SK-N-SH (cell line): Measurements from ENCODE around the gene TMEM129. TPM values are rescaled to one million over a fixed set of nuclear protein-coding genes. Genes with fewer than 3 reads are reported as not detected.

Experiments
- CTCF ChIA-PET: fragments of 300-600, 350-600 bp; formaldehyde crosslinking; extraction: SDS; loops from one replicate; lab custom pipeline; 2021; lab: Yijun Ruan, JAX
- POLR2A ChIA-PET: fragments of 350-600 bp; sonication (Branson Sonifier 250); formaldehyde crosslinking; extraction: SDS; loops from one replicate; lab custom pipeline; 2020; ENCODE audit warnings: antibody characterized with exemption, inconsistent platforms; lab: Yijun Ruan, JAX
- DNase-seq: peaks from one replicate; pipeline ENCODE4 v3.0.0; 2012
- H2AFZ ChIP-seq: fragments of 200-600 bp; sonication (generic); 2 replicates; pipeline ENCODE4 v1.8.1; 2016; ENCODE audit warnings: antibody characterized with exemption, mild to moderate bottlenecking, low read depth
- H3F3A ChIP-seq: fragments of 200-600 bp; sonication (generic); replicated peaks from 2 replicates; pipeline ENCODE3; 2016; ENCODE audit warnings: antibody characterized with exemption, mild to moderate bottlenecking; ENCODE audit not compliant: insufficient read depth
- H3K27ac ChIP-seq, 2 experiments: fragments of 200-500 bp in 1 of 2; fragments of 200-600 bp in 1 of 2; sonication (Bioruptor generic) in 1 of 2; sonication (generic), shearing (Covaris generic) in 1 of 2; 2 replicates each; pipeline versions ENCODE4 v1.5.1 to v1.6.1; 2014 to 2016; ENCODE audit warnings: low read depth in 2 of 2, inconsistent platforms in 1 of 2, low read length in 1 of 2, mild to moderate bottlenecking in 1 of 2, mixed read lengths in 1 of 2
- H3K27me3 ChIP-seq: fragments of 200-600 bp; sonication (generic), shearing (Covaris generic); 2 replicates; pipeline ENCODE4 v1.6.1; 2016; ENCODE audit warnings: mixed run types; ENCODE audit not compliant: insufficient read depth
- H3K36me3 ChIP-seq, 2 experiments: fragments of 200-500 bp in 1 of 2; fragments of 200-600 bp in 1 of 2; sonication (Bioruptor generic) in 1 of 2; sonication (generic) in 1 of 2; replicated peaks in 1 of 2; 2 replicates each; pipeline versions ENCODE3 to v1.5.1; 2014 to 2016; ENCODE audit warnings: low read length in 1 of 2, mild to moderate bottlenecking in 1 of 2; ENCODE audit not compliant: insufficient read depth in 2 of 2, control insufficient read depth in 1 of 2
- H3K4me1 ChIP-seq, 2 experiments: fragments of 200-500 bp in 1 of 2; fragments of 200-600 bp in 1 of 2; sonication (Bioruptor generic) in 1 of 2; sonication (generic), shearing (Covaris generic) in 1 of 2; 2 replicates each; pipeline versions ENCODE4 v1.5.1 to v1.6.1; 2014 to 2016; ENCODE audit warnings: low read depth in 1 of 2, low read length in 1 of 2, mixed run types in 1 of 2; ENCODE audit not compliant: insufficient read depth in 2 of 2, control insufficient read depth in 1 of 2
- H3K4me2 ChIP-seq: fragments of 200-600 bp; sonication (generic), shearing (Covaris generic); 2 replicates; pipeline ENCODE4 v1.6.1; 2017; ENCODE audit warnings: mixed run types
- H3K4me3 ChIP-seq, 2 experiments: fragments of 200-500 bp in 1 of 2; fragments of 200-600 bp in 1 of 2; sonication (Bioruptor generic) in 1 of 2; sonication (generic), shearing (Covaris generic) in 1 of 2; 2 replicates each; pipeline versions ENCODE4 v1.5.1 to v1.8.1; 2014 to 2016; ENCODE audit warnings: low read depth in 2 of 2, inconsistent platforms in 1 of 2, low read length in 1 of 2, mild to moderate bottlenecking in 1 of 2, mixed read lengths in 1 of 2, moderate library complexity in 1 of 2
- H3K79me2 ChIP-seq: fragments of 200-600 bp; sonication (generic); 2 replicates; pipeline ENCODE4 v1.8.1; 2017; ENCODE audit warnings: mild to moderate bottlenecking; ENCODE audit not compliant: insufficient read depth
- H3K9ac ChIP-seq: fragments of 200-600 bp; sonication (generic); 2 replicates; pipeline ENCODE4 v1.6.1; 2017; ENCODE audit warnings: mixed run types
- H3K9me2 ChIP-seq: fragments of 200-600 bp; sonication (generic); 2 replicates; pipeline ENCODE4 v1.6.1; 2017; ENCODE audit warnings: mixed run types
- H3K9me3 ChIP-seq: fragments of 200-600 bp; sonication (generic); 2 replicates; pipeline ENCODE4 v1.6.1; 2017; ENCODE audit warnings: mixed run types, mild to moderate bottlenecking, moderate library complexity
- H4K20me1 ChIP-seq: fragments of 200-600 bp; sonication (generic); 2 replicates; pipeline ENCODE4 v1.6.1; 2017; ENCODE audit warnings: mild to moderate bottlenecking, mixed run types; ENCODE audit not compliant: insufficient read depth
- EZH2phosphoT487 ChIP-seq: fragments of 200-600 bp; sonication (generic); IDR thresholded peaks from 2 replicates; pipeline ENCODE4 v1.6.1; 2017; ENCODE audit warnings: low read depth, mixed run types, mild to moderate bottlenecking, antibody characterized with exemption, moderate library complexity, borderline replicate concordance
- GABPA ChIP-seq: IDR thresholded peaks from 2 replicates; pipeline ENCODE4 v1.4.0; 2012; ENCODE audit warnings: low read depth, mild to moderate bottlenecking
- IRF3 ChIP-seq: fragments of 150-350 bp; IDR thresholded peaks from 2 replicates; pipeline ENCODE4 v1.6.1; 2016; ENCODE audit warnings: mild to moderate bottlenecking, low read depth, low read length
- MEF2A ChIP-seq: IDR thresholded peaks from 2 replicates; pipeline ENCODE4 v1.4.0; 2012; ENCODE audit warnings: low read depth, borderline replicate concordance
- NRF1 ChIP-seq: IDR thresholded peaks from 2 replicates; pipeline ENCODE4 v1.6.1; 2012; ENCODE audit warnings: low read depth, mild to moderate bottlenecking, low read length
- POLR2AphosphoS5 ChIP-seq: IDR thresholded peaks from 2 replicates; pipeline ENCODE4 v1.6.1; 2012; ENCODE audit warnings: low read depth, low read length
- RAD21 ChIP-seq: IDR thresholded peaks from 2 replicates; pipeline ENCODE4 v1.6.1; 2012; ENCODE audit warnings: mild to moderate bottlenecking, low read length
- RCOR1 ChIP-seq: fragments of 150-350 bp; IDR thresholded peaks from 2 replicates; pipeline ENCODE4 v1.6.1; 2017; ENCODE audit warnings: antibody characterized with exemption, low read length
- RFX5 ChIP-seq: IDR thresholded peaks from 2 replicates; pipeline ENCODE4 v1.6.1; 2012; ENCODE audit warnings: mild to moderate bottlenecking, improper control_type of control experiment, low read length
- RXRA ChIP-seq: IDR thresholded peaks from 2 replicates; pipeline ENCODE4 v1.4.0; 2012; ENCODE audit warnings: low read depth, mild to moderate bottlenecking, borderline replicate concordance
- TAF1 ChIP-seq: IDR thresholded peaks from 2 replicates; pipeline ENCODE4 v1.6.1; 2012; ENCODE audit warnings: low read depth, mild to moderate bottlenecking, low read length, moderate library complexity, borderline replicate concordance
- TCF12 ChIP-seq: IDR thresholded peaks from 2 replicates; pipeline ENCODE4 v1.4.0; 2012
- TEAD4 ChIP-seq: IDR thresholded peaks from 2 replicates; pipeline ENCODE4 v1.4.0; 2012; ENCODE audit warnings: mild to moderate bottlenecking, borderline replicate concordance; ENCODE audit not compliant: insufficient read depth
- YY1 ChIP-seq: IDR thresholded peaks from 2 replicates; pipeline ENCODE4 v1.4.0; 2012; ENCODE audit warnings: low read depth, mild to moderate bottlenecking
- WGBS: methylation state at CpG from one replicate; pipeline ENCODE4 v1.1.6; 2017; ENCODE audit warnings: low lambda C conversion rate; 5-methylcytosine and 5-hydroxymethylcytosine counted together
- polyA plus RNA-seq, 3 experiments: library from polyadenylated mRNA; depleted of rRNA; stranded (reverse); fragments of >200 nt; gene quantifications; 2 replicates each; pipeline ENCODE4 v1.2.3, GENCODE V29; 2012
- TF ChIP-seq, protein P1 (sequence below): fragments of 200-600 bp; sonication (generic); IDR thresholded peaks from 2 replicates; pipeline ENCODE4 v1.6.1; 2017; ENCODE audit warnings: antibody characterized with exemption, mild to moderate bottlenecking, moderate library complexity
- TF ChIP-seq, protein P2 (sequence below): IDR thresholded peaks from 2 replicates; pipeline ENCODE4 v1.4.0; 2012; ENCODE audit warnings: low read depth, borderline replicate concordance

Gene TMEM129
- polyA plus RNA-seq, 1 of the 3 experiments (the other 2 are of a cell fraction): 36.5 TPM

- ChIA-PET CTCF (interaction anchor here (0.9 to 15.1 kb wide), 6 partner anchors 12 to 83 kb away, joined by 4 to 232 read pairs (median 13); no protein-coding TSS in a partner anchor), POLR2A (interaction anchor here (2.7 kb wide), 1 partner anchor 38 kb away, joined by 7 read pairs; no protein-coding TSS in a partner anchor)
- DNase-seq: no peak
- H3K36me3 ChIP-seq: peaks cover 36 to 40% of the 10 kb centered on the region in 2 experiments
- no peaks in the 10 kb centered on the region for H3K9me2 ChIP-seq
- peaks cover 7 to 19% of the 10 kb centered on the region in 2 experiments; a peak in 3 of 4 replicates for H3K4me1 ChIP-seq
- H2AFZ ChIP-seq: no peak overlapping the region
- H3K9ac ChIP-seq: no peak overlapping the region
- 98% methylated on average over 2 of the region's 10 CpGs for WGBS
- H3K4me3 ChIP-seq: no peak overlapping the region
- peaks cover 10% of the 10 kb centered on the region; the same call in 1 of the 2 replicates for H4K20me1 ChIP-seq
- no peaks in the 10 kb centered on the region for H3K9me3 ChIP-seq
- no peaks in the 10 kb centered on the region for H3K27me3 ChIP-seq
- H3F3A ChIP-seq: peaks cover 14% of the 10 kb centered on the region
- H3K4me2 ChIP-seq: no peak overlapping the region
- peaks cover 84% of the 10 kb centered on the region for H3K79me2 ChIP-seq
- TF ChIP-seq GABPA (no peak), RXRA (no peak), MEF2A (no peak), NRF1 (no peak), TEAD4 (no peak), POLR2AphosphoS5 (no peak), RAD21 (no peak), TCF12 (no peak)
- TF ChIP-seq, protein P1, sequence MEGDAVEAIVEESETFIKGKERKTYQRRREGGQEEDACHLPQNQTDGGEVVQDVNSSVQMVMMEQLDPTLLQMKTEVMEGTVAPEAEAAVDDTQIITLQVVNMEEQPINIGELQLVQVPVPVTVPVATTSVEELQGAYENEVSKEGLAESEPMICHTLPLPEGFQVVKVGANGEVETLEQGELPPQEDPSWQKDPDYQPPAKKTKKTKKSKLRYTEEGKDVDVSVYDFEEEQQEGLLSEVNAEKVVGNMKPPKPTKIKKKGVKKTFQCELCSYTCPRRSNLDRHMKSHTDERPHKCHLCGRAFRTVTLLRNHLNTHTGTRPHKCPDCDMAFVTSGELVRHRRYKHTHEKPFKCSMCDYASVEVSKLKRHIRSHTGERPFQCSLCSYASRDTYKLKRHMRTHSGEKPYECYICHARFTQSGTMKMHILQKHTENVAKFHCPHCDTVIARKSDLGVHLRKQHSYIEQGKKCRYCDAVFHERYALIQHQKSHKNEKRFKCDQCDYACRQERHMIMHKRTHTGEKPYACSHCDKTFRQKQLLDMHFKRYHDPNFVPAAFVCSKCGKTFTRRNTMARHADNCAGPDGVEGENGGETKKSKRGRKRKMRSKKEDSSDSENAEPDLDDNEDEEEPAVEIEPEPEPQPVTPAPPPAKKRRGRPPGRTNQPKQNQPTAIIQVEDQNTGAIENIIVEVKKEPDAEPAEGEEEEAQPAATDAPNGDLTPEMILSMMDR: no peak
- no peak overlapping the region for H3K27ac ChIP-seq
Measured at GRCh38 chr4:1731180-1731579, 10.1 kb upstream of the TMEM129 start.

DNA sequence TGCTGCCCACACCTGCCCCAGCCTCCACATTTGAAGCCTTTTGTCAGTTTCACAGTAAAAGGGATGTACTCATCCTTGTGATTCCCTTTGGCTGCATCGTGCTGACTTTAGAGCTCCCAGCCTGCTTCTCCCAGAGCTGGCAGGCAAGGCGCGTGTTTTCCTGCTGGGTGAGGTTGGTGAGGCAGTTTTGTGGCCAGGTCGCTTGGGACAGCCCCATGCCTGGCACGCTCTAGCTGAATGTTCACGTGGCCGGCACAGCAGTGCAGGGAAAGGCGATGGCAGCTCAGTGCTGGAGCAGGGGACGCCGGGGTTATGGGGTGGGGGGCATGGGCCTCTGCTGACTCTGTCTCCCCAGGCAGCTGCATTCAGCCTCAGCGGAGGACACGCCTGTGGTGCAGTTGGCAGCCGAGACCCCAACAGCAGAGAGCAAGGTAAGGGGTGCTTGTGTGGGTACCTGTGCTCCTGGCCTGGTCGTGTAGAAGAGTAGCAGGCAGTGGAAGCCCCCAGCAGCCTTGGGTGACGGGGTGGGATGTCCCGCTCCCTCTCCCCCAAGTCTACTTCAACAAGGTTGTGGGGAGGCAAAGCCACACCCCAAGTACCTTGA lies 9.5 kb upstream of the TMEM129 start:
- peaks cover 10 to 19% of the 10 kb centered on the region in 2 experiments; a peak in 3 of 4 replicates for H3K4me1 ChIP-seq
- H3K36me3 ChIP-seq: peaks cover 31 to 37% of the 10 kb centered on the region in 2 experiments
- H3K79me2 ChIP-seq: peaks cover 89% of the 10 kb centered on the region
- H3K9me3 ChIP-seq: no peaks in the 10 kb centered on the region
- no peak overlapping the region for H3K9ac ChIP-seq
- H4K20me1 ChIP-seq: peaks cover 10% of the 10 kb centered on the region; the same call in 1 of the 2 replicates
- no peaks in the 10 kb centered on the region for H3K27me3 ChIP-seq
- WGBS: 94% methylated on average over 7 of the region's 16 CpGs
- peaks cover 14% of the 10 kb centered on the region for H3F3A ChIP-seq
- no peak overlapping the region for H3K4me3 ChIP-seq
- no peak overlapping the region for H2AFZ ChIP-seq
- no peaks in the 10 kb centered on the region for H3K9me2 ChIP-seq
- H3K27ac ChIP-seq: no peak overlapping the region
- no peak for DNase-seq
- ChIA-PET CTCF (interaction anchor here (0.9 to 15.1 kb wide), 13 partner anchors 10 to 157 kb away, joined by 3 to 232 read pairs (median 5); no protein-coding TSS in a partner anchor), POLR2A (interaction anchor here (1.2 to 2.7 kb wide), 2 partner anchors 10 to 37 kb away, joined by 5 to 7 read pairs; partner anchors contain the start of genes TACC3 and TMEM129)
- no peak overlapping the region for H3K4me2 ChIP-seq
- no peak for TF ChIP-seq IRF3
- TF ChIP-seq, protein P1: no peak
- TF ChIP-seq EZH2phosphoT487: no peak
- TF ChIP-seq RCOR1: no peak
- TF ChIP-seq TAF1: no peak
- TF ChIP-seq RFX5: no peak
- TF ChIP-seq MEF2A: no peak
- TF ChIP-seq YY1: no peak
- TF ChIP-seq, protein P2, sequence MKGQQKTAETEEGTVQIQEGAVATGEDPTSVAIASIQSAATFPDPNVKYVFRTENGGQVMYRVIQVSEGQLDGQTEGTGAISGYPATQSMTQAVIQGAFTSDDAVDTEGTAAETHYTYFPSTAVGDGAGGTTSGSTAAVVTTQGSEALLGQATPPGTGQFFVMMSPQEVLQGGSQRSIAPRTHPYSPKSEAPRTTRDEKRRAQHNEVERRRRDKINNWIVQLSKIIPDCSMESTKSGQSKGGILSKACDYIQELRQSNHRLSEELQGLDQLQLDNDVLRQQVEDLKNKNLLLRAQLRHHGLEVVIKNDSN: no peak
